Posterior cingulate gyrus (tissue), 11 donors: Measurements from ENCODE around the gene DLL1.
"Not testable (repeated sequence)": the region's sequence is repeated elsewhere in the genome, so short reads cannot be mapped to it uniquely, and the experiment has no call there.

Experiments used
- DNase-seq, 10 donors: peaks; one replicate each; pipeline versions ENCODE4 v3.0.0 to v3.0.0-alpha.2; 2020 to 2021; ENCODE audit warnings: mixed read lengths in 3 of 10
- intact Hi-C: fragments of 100-400 bp; cut with DNase I; formaldehyde crosslinking; loops from one replicate; pipeline ENCODE4 v1.15.1; 2023

The DLL1 gene

GRCh38 chr6:170290296-170291128 is at the start of gene DLL1:
Gene DLL1, minus strand, starts transcription at chr6:170291078. Its CDS starts 939 bp downstream, at chr6:170290139.
- intact Hi-C loops = loop anchor here (1.0 to 10.0 kb wide), 6 partner anchors 28 to 496 kb away; no protein-coding TSS in a partner anchor
- peak; percentile 80 to 98 (median 88) for DNase-seq

GRCh38 chr6:170335199-170335598 is 44.3 kb upstream of the DLL1 start:
- intact Hi-C loops, DNase-seq: not testable (repeated sequence)

GRCh38 chr6:170329321-170329720 is 38.4 kb upstream of the DLL1 start:
- no peak for DNase-seq
- intact Hi-C loops = no loop called here

GRCh38 chr6:170317718-170318117 is 26.8 kb upstream of the DLL1 start:
- intact Hi-C loops = no loop called here
- no peak for DNase-seq

GRCh38 chr6:170317076-170317475 is 26.2 kb upstream of the DLL1 start:
- intact Hi-C loops = no loop called here

GRCh38 chr6:170316071-170316470 is 25.2 kb upstream of the DLL1 start:
- intact Hi-C loops = no loop called here
- DNase-seq = no peak

More at GRCh38 chr6:170317076-170317475, 26.2 kb upstream of the DLL1 start:
- no peak for DNase-seq

- intact Hi-C loops = no loop called here
- DNase-seq = no peak
Measured at GRCh38 chr6:170314983-170315382, 24.1 kb upstream of the DLL1 start.

- intact Hi-C loops = no loop called here
- no peak for DNase-seq
Measured at GRCh38 chr6:170313716-170314295, 22.9 kb upstream of the DLL1 start.

- DNase-seq = no peak
- intact Hi-C loops = no loop called here
Measured at GRCh38 chr6:170312876-170313275, 22.0 kb upstream of the DLL1 start.

- no peak for DNase-seq
- intact Hi-C loops = no loop called here
Measured at GRCh38 chr6:170311696-170312095, 20.8 kb upstream of the DLL1 start.

GRCh38 chr6:170308761-170309160 is 17.9 kb upstream of the DLL1 start:
- DNase-seq = no peak
- intact Hi-C loops = no loop called here

- DNase-seq = no peak
- intact Hi-C loops = no loop called here
Measured at GRCh38 chr6:170307080-170307545, 16.2 kb upstream of the DLL1 start.

- peak; percentile 96 to 100 (median 98) for DNase-seq
- intact Hi-C loops = no loop called here
Measured at GRCh38 chr6:170306324-170307079, 15.6 kb upstream of the DLL1 start, which contains the start of gene FAM120B. Gene FAM120B, plus strand, starts transcription at chr6:170306758. Its CDS starts 10,633 bp downstream, at chr6:170317391.

- intact Hi-C loops = no loop called here
Measured at GRCh38 chr6:170305805-170306323, 15.0 kb upstream of the DLL1 start.

GRCh38 chr6:170301184-170301583 is 10.3 kb upstream of the DLL1 start:
- intact Hi-C loops = no loop called here
- no peak for DNase-seq

More at GRCh38 chr6:170305805-170306323, 15.0 kb upstream of the DLL1 start:
- no peak for DNase-seq

GRCh38 chr6:170298688-170299087 is 7.8 kb upstream of the DLL1 start:
- intact Hi-C loops = loop anchor here (10.0 kb wide), 2 partner anchors 226 to 504 kb away; no protein-coding TSS in a partner anchor
- DNase-seq = peak in 1 of 10 donors; percentile 56

GRCh38 chr6:170297576-170298330 is 6.9 kb upstream of the DLL1 start:
- intact Hi-C loops = loop anchor here (10.0 kb wide), 2 partner anchors 227 to 503 kb away; no protein-coding TSS in a partner anchor

GRCh38 chr6:170296746-170297575 is 6.1 kb upstream of the DLL1 start:
- peak in 3 of 10 donors; percentile 65 to 92 (median 74) for DNase-seq
- intact Hi-C loops = loop anchor here (10.0 kb wide), 2 partner anchors 228 to 502 kb away; no protein-coding TSS in a partner anchor

More at GRCh38 chr6:170297576-170298330, 6.9 kb upstream of the DLL1 start:
- DNase-seq = peak in 2 of 10 donors; percentile 51 to 76

GRCh38 chr6:170296423-170296745 is 5.5 kb upstream of the DLL1 start:
- intact Hi-C loops = loop anchor here (10.0 kb wide), 2 partner anchors 228 to 502 kb away; no protein-coding TSS in a partner anchor
- no peak for DNase-seq
